ENCODE data around the gene LDLRAD4.

DNA sequence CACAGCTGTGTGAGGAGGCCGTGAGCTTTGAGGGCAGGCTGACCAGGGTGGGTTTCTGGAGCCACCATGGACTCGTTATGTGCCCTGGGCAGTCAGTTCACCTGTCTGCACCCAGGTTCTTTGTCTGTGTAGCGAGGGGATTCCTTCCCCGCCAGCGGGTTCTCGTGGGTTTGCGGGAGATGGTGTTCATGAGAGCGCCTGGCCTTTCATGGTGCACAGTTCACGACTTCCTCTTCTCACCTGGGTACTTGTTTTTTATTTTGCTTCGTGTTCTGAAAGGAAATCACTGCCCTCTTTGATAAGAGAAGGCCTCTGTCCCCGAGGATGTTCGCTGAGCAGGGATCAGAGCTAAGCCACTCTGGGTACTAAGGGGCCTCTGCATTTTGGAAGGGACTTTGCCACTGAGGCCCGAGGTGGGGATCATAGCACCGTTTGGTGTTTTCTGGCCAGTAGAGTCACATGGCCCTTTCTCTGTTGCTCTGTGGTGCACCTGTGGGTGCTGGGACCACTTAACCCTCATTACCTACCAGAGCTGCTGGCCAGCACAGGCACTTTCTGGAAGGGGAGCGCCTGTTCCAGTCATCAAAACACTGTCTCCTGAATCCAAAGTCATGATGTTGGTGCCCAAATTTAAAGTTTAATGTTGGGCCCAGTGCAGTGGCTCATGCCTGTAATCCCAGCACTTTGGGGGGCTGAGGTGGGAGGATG is 78.5 kb downstream of the LDLRAD4 start:
- TF ChIP-seq, protein P1, sequence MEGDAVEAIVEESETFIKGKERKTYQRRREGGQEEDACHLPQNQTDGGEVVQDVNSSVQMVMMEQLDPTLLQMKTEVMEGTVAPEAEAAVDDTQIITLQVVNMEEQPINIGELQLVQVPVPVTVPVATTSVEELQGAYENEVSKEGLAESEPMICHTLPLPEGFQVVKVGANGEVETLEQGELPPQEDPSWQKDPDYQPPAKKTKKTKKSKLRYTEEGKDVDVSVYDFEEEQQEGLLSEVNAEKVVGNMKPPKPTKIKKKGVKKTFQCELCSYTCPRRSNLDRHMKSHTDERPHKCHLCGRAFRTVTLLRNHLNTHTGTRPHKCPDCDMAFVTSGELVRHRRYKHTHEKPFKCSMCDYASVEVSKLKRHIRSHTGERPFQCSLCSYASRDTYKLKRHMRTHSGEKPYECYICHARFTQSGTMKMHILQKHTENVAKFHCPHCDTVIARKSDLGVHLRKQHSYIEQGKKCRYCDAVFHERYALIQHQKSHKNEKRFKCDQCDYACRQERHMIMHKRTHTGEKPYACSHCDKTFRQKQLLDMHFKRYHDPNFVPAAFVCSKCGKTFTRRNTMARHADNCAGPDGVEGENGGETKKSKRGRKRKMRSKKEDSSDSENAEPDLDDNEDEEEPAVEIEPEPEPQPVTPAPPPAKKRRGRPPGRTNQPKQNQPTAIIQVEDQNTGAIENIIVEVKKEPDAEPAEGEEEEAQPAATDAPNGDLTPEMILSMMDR (IDR thresholded peaks at IDR 0.05) = no peak
- no peak for TF ChIP-seq POLR2A (IDR thresholded peaks at IDR 0.05)

All from lower leg skin (tissue), 3 donors.